ENCODE measurements around the gene DDX4.

GRCh38 chr5:55692106-55692417 lies 45.8 kb upstream of the DDX4 start:
- no peak for TF ChIP-seq CTCF (IDR thresholded peaks at IDR 0.05)
- no peak for TF ChIP-seq POLR2A (IDR thresholded peaks at IDR 0.05)

All from thyroid gland (tissue), 4 donors.